HG02884 (cell line): ENCODE data around the gene ACCSL.

Experiments used
- ATAC-seq: cut with Tn5 transposase; IDR thresholded peaks from one replicate; pipeline ENCODE4 v1.9.1; 2021; ENCODE audit warnings: mild to moderate bottlenecking, moderate library complexity; ENCODE audit not compliant: unreplicated experiment

The ACCSL gene

DNA sequence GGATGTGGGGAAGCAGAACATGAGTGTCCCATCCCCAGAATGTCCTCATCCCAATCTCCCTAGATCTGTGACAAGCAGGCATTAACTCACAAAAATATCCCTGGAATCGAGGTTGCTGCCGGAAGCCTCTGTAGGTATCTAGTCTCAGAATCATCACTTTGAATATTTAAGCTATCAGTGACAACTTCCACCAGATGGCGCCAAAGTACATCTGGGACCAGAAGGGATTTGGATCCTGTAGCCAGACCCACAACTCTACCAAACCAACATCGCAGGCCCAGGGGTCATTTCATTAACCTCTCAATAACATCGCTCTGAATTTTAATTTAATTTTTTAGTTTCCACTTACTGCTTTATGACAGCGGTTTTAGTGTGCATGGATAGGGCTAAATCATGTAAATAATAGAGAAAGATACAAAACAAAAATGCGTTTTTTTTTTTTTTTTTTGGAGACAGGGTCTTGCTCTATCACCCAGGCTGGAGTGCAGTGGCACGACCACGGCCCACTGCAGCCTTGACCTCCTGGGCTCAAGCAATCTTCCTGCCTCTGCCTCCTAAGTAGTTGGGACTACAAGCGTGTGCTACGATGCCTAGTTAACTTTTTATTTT, 46.6 kb downstream of the ACCSL start:
- peak; percentile 36 for ATAC-seq

- peak; percentile 91 for ATAC-seq
These were observed 48.0 kb downstream of the ACCSL start, which contains the start of gene EXT2 for GRCh38 chr11:44095506-44096359. Gene EXT2 (plus strand): TSS chr11:44095678. CDS start chr11:44107713, 12,035 bp downstream.

DNA sequence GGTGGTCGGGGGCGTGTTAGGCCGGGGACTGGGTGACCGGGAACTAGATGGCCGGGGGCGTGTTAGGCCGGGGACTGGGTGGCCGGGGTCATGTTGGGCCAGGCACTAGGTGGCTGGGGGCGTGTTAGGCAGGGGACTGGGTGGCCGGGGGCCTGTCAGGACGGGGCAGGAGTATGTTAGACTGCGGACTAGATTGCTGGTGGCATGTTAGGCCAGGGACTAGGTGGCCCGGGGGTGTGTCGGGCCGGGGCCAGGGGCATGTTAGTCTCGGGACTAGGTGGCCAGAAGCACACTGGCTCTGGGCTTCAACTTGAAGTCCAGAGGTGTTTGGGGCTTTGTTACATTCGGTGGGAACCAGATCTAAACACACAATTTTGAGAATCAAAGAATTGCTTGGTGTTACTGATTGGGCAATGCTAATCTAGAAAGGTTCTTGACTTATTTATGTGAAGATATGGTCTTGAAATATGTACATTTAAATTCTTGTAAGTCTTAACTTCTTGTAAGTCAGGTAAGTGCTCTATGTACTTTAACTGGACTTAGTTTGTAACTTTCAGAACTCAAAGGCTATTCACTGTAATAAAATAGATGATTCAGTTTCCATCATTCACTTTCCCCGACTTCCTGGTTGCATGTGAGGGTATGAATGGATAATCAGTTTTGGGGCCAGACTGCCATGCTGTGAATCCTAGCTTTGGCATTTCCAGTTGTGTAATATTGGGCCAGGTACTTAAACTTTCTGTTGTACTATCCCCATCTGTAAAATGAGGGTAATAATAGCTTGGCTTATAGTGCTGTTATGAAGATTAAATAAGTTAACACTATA, 48.8 kb downstream of the ACCSL start:
- no peak for ATAC-seq

GRCh38 chr11:44097821-44098220, 50.0 kb downstream of the ACCSL start:
- no peak for ATAC-seq

- no peak for ATAC-seq
These were observed 53.3 kb downstream of the ACCSL start for GRCh38 chr11:44101098-44101497.

DNA sequence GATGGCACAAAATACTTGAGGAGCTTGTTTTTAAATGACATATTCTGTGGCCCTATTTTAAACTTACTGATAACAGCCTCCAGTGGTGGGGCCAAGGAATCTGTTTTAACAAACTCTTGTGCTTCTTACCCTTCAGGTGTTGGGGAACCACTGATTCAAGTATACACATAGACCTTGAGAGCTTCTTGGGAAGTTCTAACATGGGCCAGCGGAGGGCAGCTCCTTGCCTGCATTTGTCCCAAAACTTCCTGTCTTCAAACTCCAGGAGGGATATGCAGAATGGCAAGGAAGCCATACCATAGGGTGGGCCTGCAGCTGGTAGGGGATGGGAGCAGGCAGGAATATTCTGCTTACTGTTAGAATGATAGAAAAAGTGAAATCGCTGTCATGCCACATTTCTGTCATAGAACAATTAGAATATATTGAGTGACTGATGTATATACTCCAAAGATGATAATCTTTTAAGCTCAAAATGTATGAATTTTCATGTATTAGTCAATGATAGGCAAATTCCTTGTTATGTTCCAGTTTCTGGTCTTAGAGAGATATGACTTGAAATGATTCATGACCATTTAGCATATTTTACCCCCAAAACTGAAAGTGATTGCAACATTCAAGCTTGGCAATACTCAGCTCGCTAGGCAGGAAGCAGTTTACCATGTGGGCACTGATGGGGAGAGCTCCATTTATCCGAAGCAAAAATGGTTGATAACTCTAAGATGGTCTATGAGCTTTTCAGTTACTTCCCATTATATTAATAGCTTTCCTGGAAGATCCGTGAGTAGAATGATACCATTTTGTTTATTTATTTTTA, 56.9 kb downstream of the ACCSL start:
- no peak for ATAC-seq

DNA sequence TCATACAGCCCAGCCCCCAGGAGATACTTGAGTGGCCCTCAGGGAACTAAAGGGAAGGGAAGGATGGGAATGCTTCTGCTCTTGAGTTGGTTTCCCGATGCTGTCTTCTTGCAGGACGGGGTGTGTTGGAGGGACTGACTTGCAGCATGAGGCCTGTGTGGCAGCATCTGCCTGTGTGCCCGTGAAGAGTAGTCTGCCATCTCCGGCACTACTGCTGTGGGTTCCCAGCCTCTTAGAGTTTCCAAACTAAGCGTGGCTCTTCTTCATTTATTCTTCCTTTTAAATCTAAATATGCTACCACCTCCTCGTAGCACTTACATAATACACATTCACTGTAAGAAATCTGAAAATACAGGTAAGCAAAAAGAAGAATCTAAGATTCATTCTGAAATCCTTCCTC, 60.5 kb downstream of the ACCSL start:
- ATAC-seq: no peak
